Posterior vena cava (tissue), 2 donors: Measurements from ENCODE around the gene TRIM10. TPM values are rescaled to one million over a fixed set of nuclear protein-coding genes. Genes with fewer than 3 reads are reported as not detected.
A peak's percentile ranks its signal among the peaks of the same experiment; 100 is the strongest.

Experiments
- DNase-seq: peaks from one replicate; pipeline ENCODE4 v3.0.0-alpha.2; 2020; ENCODE audit warnings: low spot score
- intact Hi-C, 2 donors: fragments of 100-400 bp; cut with DNase I; formaldehyde crosslinking; loops; one replicate each; pipeline versions ENCODE4 v1.14.1 to v1.14.2; 2022 to 2023
- total RNA-seq, 2 donors: library from RNA; stranded (reverse); fragmentation: NEBNext Ultra II Directional; extraction: Animal tissue kit (Norgen Biotek cat#: 25700); gene quantifications; one replicate each; pipeline ENCODE4 v1.2.1, GENCODE V29; 2021
- donor health status: DM: yes; HTN: yes; CAD: no.
- donor health status: DM: yes; HTN: yes; CAD: no.

TRIM10 gene
- total RNA-seq, 2 donors from 2014 or later, result not detected

- peak; percentile 94 for DNase-seq
- intact Hi-C loops, result no loop called here
Measured at GRCh38 chr6:30102970-30103871, 57.8 kb downstream of the TRIM10 start.

- DNase-seq, result no peak
- intact Hi-C loops, result no loop called here
Measured at GRCh38 chr6:30102414-30102969, 58.5 kb downstream of the TRIM10 start.

Other genes with a start within 250 kb of the TRIM10 start
- gene HLA-A, start 218.7 kb downstream of the TRIM10 start, total RNA-seq, result 100 to 1,000 TPM; 375 to 444 TPM
- 10 to 100 TPM; 15.5 to 17.0 TPM for gene POLR1H, start 99.9 kb downstream of the TRIM10 start, total RNA-seq
- 10 to 100 TPM; 45.0 to 53.4 TPM for gene PPP1R11, start 94.0 kb downstream of the TRIM10 start, total RNA-seq
- not detected for gene RNF39, start 85.4 kb downstream of the TRIM10 start, total RNA-seq
- not detected for gene TRIM31, start 48.1 kb downstream of the TRIM10 start, total RNA-seq
- gene TRIM40, start 25.1 kb downstream of the TRIM10 start, total RNA-seq, result not detected
- not detected for gene TRIM15, start 2.3 kb upstream of the TRIM10 start, total RNA-seq
- gene TRIM26, start 52.2 kb upstream of the TRIM10 start, total RNA-seq, result 10 to 100 TPM; 36.0 to 37.0 TPM
- gene TRIM39, start 165.7 kb upstream of the TRIM10 start, total RNA-seq, result 10 to 100 TPM; 10.1 to 12.1 TPM
- gene RPP21, start 183.9 kb upstream of the TRIM10 start, total RNA-seq, result 10 to 100 TPM; 27.9 to 30.0 TPM